GM23248 (cell line): ENCODE measurements around the gene MPDU1. TPM values are rescaled to one million over a fixed set of nuclear protein-coding genes. Genes with fewer than 3 reads are reported as not detected.

Experiments
- DNase-seq: peaks from one replicate; pipeline ENCODE4 v3.0.0-alpha.2; 2015
- H2AFZ ChIP-seq: fragments of 200-600 bp; sonication (generic); 2 replicates; pipeline ENCODE4 v1.6.1; 2016; ENCODE audit warnings: antibody characterized with exemption
- H3F3A ChIP-seq: fragments of 200-600 bp; sonication (generic); 2 replicates; pipeline ENCODE4 v1.6.1; 2016; ENCODE audit warnings: mild to moderate bottlenecking, antibody characterized with exemption, mixed run types; ENCODE audit not compliant: insufficient read depth
- H3K27ac ChIP-seq: fragments of 200-600 bp; sonication (generic); 2 replicates; pipeline ENCODE4 v1.5.1; 2016; ENCODE audit warnings: mild to moderate bottlenecking
- H3K27me3 ChIP-seq: fragments of 200-600 bp; sonication (generic); replicated peaks from 2 replicates; pipeline ENCODE4 v1.6.1; 2016; ENCODE audit warnings: mild to moderate bottlenecking; ENCODE audit not compliant: insufficient read depth
- H3K36me3 ChIP-seq: fragments of 200-600 bp; sonication (generic); 2 replicates; pipeline ENCODE4 v1.6.1; 2016; ENCODE audit warnings: low read depth, mild to moderate bottlenecking
- H3K4me1 ChIP-seq: fragments of 200-600 bp; sonication (generic); 2 replicates; pipeline ENCODE4 v1.6.1; 2016; ENCODE audit warnings: mild to moderate bottlenecking; ENCODE audit not compliant: insufficient read depth
- H3K4me2 ChIP-seq: fragments of 200-600 bp; sonication (generic); one replicate; pipeline ENCODE4 v1.6.1; 2016; ENCODE audit warnings: mild to moderate bottlenecking; ENCODE audit not compliant: unreplicated experiment
- H3K4me3 ChIP-seq: fragments of 200-600 bp; sonication (generic); 2 replicates; pipeline ENCODE4 v1.5.1; 2016; ENCODE audit warnings: mild to moderate bottlenecking
- H3K79me2 ChIP-seq: fragments of 200-600 bp; sonication (generic); 2 replicates; pipeline ENCODE4 v1.6.1; 2016; ENCODE audit warnings: mild to moderate bottlenecking; ENCODE audit not compliant: insufficient read depth
- H3K9ac ChIP-seq: fragments of 200-600 bp; sonication (generic); 2 replicates; pipeline ENCODE4 v1.6.1; 2016; ENCODE audit warnings: mild to moderate bottlenecking
- H3K9me2 ChIP-seq: fragments of 200-600 bp; sonication (generic); 2 replicates; pipeline ENCODE4 v1.6.1; 2016; ENCODE audit warnings: mixed run types, mild to moderate bottlenecking, moderate library complexity; ENCODE audit not compliant: insufficient read depth
- H3K9me3 ChIP-seq: fragments of 200-600 bp; sonication (generic); one replicate; pipeline ENCODE4 v1.6.1; 2017; ENCODE audit warnings: low read depth
- H4K20me1 ChIP-seq: fragments of 200-600 bp; sonication (generic); 2 replicates; pipeline ENCODE4 v1.6.0; 2016; ENCODE audit not compliant: insufficient read depth
- EZH2 ChIP-seq: fragments of 200-600 bp; sonication (generic); IDR thresholded peaks from 2 replicates; pipeline ENCODE4 v1.6.1; 2018; ENCODE audit warnings: antibody characterized with exemption, mild to moderate bottlenecking; ENCODE audit not compliant: insufficient read depth, poor library complexity, severe bottlenecking
- EZH2phosphoT487 ChIP-seq: fragments of 200-600 bp; sonication (generic); IDR thresholded peaks from 2 replicates; pipeline ENCODE4 v1.6.1; 2018; ENCODE audit warnings: antibody characterized with exemption, moderate library complexity, mild to moderate bottlenecking, low read depth; ENCODE audit not compliant: insufficient read depth
- WGBS, 2 experiments: methylation state at CpG; one replicate each; pipeline ENCODE4 v1.1.6; 2015 to 2017; ENCODE audit warnings: low lambda C conversion rate in 2 of 2, low coverage in 1 of 2; ENCODE audit errors: missing lambda C conversion rate in 2 of 2; 5-methylcytosine and 5-hydroxymethylcytosine counted together
- in situ Hi-C: fragments of 300-500 bp; cut with MboI; formaldehyde crosslinking; loops from 2 replicates; pipeline ENCODE4 v1.15.0; 2020
- polyA plus RNA-seq: library from polyadenylated mRNA; unstranded; fragments of >200 nt; fragmentation: Nextera tagmentation; extraction: Ambion mirVana; gene quantifications from 2 replicates; pipeline ENCODE4 v1.2.1, GENCODE V29; 2016
- total RNA-seq: library from RNA; depleted of rRNA; stranded (reverse); fragments of >200 nt; shearing (Covaris generic); gene quantifications from 2 replicates; pipeline ENCODE4 v1.2.3, GENCODE V29; 2014

The MPDU1 gene
- total and polyA plus RNA-seq, 2 experiments from 2014 or later: 65.9 to 195 TPM

DNA sequence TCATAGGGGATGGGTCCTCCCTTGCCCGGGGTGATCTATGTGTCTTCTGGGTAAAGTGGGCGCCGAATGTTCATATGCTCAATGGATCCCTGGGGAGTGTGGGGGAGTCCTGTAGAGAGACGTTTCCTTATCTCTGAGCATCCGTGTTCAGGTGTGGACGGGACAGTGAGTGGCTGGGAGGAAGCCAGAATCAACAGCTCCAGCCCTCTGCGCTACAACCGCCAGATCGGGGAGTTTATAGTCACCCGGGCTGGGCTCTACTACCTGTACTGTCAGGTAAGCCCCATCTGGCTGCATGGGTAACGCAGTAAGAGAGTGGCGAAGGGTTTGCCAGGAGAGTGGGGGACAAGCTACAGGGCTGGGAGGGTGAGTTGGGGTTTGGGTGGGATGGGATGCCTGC, 27.0 kb upstream of the MPDU1 start:
- no peak overlapping the region for H3K9ac ChIP-seq
- WGBS, 2 experiments: 90% methylated on average over 12 of the region's 12 CpGs
- in situ Hi-C loops: no loop called here
- DNase-seq: no peak
- no peak for TF ChIP-seq EZH2phosphoT487
- no peak for TF ChIP-seq EZH2
- 0 out of 2 replicates have a peak, but pooled peaks cover 4% of the 10 kb centered on the region for H3K79me2 ChIP-seq
- no peaks in the 10 kb centered on the region for H3K27me3 ChIP-seq
- no peaks in the 10 kb centered on the region for H3F3A ChIP-seq
- H4K20me1 ChIP-seq: no peaks in the 10 kb centered on the region
- H3K9me3 ChIP-seq: no peaks in the 10 kb centered on the region
- no peaks in the 10 kb centered on the region for H3K36me3 ChIP-seq
- H3K9me2 ChIP-seq: no peaks in the 10 kb centered on the region
- peaks cover 15% of the 10 kb centered on the region for H3K4me1 ChIP-seq
- H2AFZ ChIP-seq: no peak overlapping the region
- no peak overlapping the region for H3K27ac ChIP-seq
- H3K4me3 ChIP-seq: no peak overlapping the region
- H3K4me2 ChIP-seq: no peak overlapping the region

GRCh38 chr17:7557147-7557764, 26.4 kb upstream of the MPDU1 start:
- Histone ChIP-seq H3K36me3 (no peaks in the 10 kb centered on the region), H3K4me1 (peaks cover 15% of the 10 kb centered on the region), H3F3A (no peaks in the 10 kb centered on the region), H3K27me3 (no peaks in the 10 kb centered on the region), H3K4me2 (no peak overlapping the region), H2AFZ (no peak overlapping the region), H3K9me2 (no peaks in the 10 kb centered on the region), H3K9me3 (no peaks in the 10 kb centered on the region), H3K27ac (no peak overlapping the region), H3K79me2 (peaks cover 8% of the 10 kb centered on the region), H4K20me1 (no peaks in the 10 kb centered on the region), H3K9ac (no peak overlapping the region), H3K4me3 (no peak overlapping the region)
- no peak for TF ChIP-seq EZH2
- no peak for TF ChIP-seq EZH2phosphoT487
- 59 to 76% methylated on average over 13 to 18 of the region's 19 CpGs for WGBS, 2 experiments
- in situ Hi-C loops: no loop called here
- no peak for DNase-seq

GRCh38 chr17:7557775-7558543, 25.7 kb upstream of the MPDU1 start:
- peak overlapping the region; percentile 62 for H3K4me2 ChIP-seq
- WGBS, 2 experiments: 28 to 31% methylated on average over 17 to 21 of the region's 21 CpGs
- peak; percentile 75 for DNase-seq
- peak overlapping the region; percentile 97 for H2AFZ ChIP-seq
- TF ChIP-seq EZH2phosphoT487 (no peak), EZH2 (no peak)
- H3K4me3 ChIP-seq: peak overlapping the region; percentile 4
- no peaks in the 10 kb centered on the region for H3K36me3 ChIP-seq
- no peaks in the 10 kb centered on the region for H3K9me2 ChIP-seq
- no peak overlapping the region for H3K27ac ChIP-seq
- H3K4me1 ChIP-seq: peaks cover 21% of the 10 kb centered on the region
- in situ Hi-C loops: no loop called here
- no peaks in the 10 kb centered on the region for H4K20me1 ChIP-seq
- H3K9me3 ChIP-seq: no peaks in the 10 kb centered on the region
- peak overlapping the region; percentile 81 for H3K9ac ChIP-seq
- no peaks in the 10 kb centered on the region for H3K27me3 ChIP-seq
- peaks cover 15% of the 10 kb centered on the region for H3K79me2 ChIP-seq
- no peaks in the 10 kb centered on the region for H3F3A ChIP-seq

GRCh38 chr17:7558544-7559319, 24.9 kb upstream of the MPDU1 start, which contains the start of gene TNFSF13:
TSS of gene TNFSF13 (plus strand) at chr17:7558750. CDS start at chr17:7559040, 290 bp downstream.
- no peaks in the 10 kb centered on the region for H3K9me3 ChIP-seq
- H3K9ac ChIP-seq: peak within 1 kb of the TSS; percentile 81
- H3K4me1 ChIP-seq: peaks cover 22% of the 10 kb centered on the region
- no peaks in the 10 kb centered on the region for H3K27me3 ChIP-seq
- peak within 1 kb of the TSS; percentile 4 for H3K4me3 ChIP-seq
- no peak for TF ChIP-seq EZH2
- no peak for TF ChIP-seq EZH2phosphoT487
- H3K36me3 ChIP-seq: no peaks in the 10 kb centered on the region
- 32% methylated on average over 16 of the region's 16 CpGs for WGBS, 2 experiments
- no peak for DNase-seq
- in situ Hi-C loops: no loop called here
- peak within 1 kb of the TSS; percentile 62 for H3K4me2 ChIP-seq
- no peaks in the 10 kb centered on the region for H4K20me1 ChIP-seq
- H2AFZ ChIP-seq: peak within 1 kb of the TSS; percentile 97
- H3F3A ChIP-seq: no peaks in the 10 kb centered on the region
- no peak within 1 kb of the TSS for H3K27ac ChIP-seq
- H3K9me2 ChIP-seq: no peaks in the 10 kb centered on the region
- H3K79me2 ChIP-seq: peaks cover 23% of the 10 kb centered on the region
